ENCODE results near the gene OR5T1. TPM values are rescaled to one million over a fixed set of nuclear protein-coding genes. Genes with fewer than 3 reads are reported as not detected.

Gene OR5T1
- polyA plus RNA-seq (ENCODE audit: insufficient read length in 3 of 3): not detected

DNA sequence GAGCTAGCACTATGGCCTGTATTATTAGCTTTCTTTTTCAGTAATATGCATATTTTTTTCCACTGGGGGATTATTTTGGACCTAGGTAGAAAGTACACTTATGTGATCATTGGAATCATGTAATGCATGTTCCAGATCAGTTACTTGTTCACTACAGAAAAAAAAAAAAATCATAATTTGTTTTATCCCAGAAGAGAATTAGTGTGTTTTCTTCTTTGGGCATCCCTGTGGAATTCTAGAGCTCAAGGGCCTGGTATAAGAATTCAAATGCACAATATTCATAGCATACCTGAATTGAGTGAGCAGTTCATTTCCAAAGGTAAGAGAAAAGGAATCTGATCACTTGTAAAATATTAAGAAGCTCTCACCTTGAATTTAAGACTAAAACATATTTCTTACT lies at the start of gene OR5T1:
OR5T1 (plus strand) TSS at position 301 of the 400 bp plus-strand sequence. CDS start 1,485 bp downstream, outside the sequence.
- no peak for DNase-seq (ENCODE audit: low read depth in 3 of 3, low spot score in 2 of 3)

DNA sequence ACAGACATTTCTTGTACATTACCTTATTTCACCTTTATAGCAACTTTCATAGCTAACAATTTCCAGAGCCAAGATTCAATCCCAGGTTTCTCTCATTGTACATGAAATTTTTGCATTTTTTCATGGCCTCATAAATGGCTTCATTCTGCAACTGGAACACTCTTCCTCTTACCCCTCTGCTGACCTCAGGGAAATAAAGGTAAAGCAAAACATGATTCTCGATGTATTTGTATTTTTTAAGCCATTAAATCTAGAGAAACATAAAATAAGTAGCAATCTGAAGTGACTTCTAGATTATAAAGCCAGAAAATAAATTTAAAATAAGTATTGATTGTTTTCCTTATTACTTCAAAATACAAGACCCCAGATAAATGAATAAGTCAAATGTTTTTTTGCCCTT lies 39.8 kb upstream of the OR5T1 start, which contains the start of gene OR5T2:
OR5T2 (minus strand) TSS at position 101 of the 400 bp plus-strand sequence. CDS start 1,193 bp downstream, outside the sequence.
- no peak for DNase-seq (ENCODE audit: low read depth in 3 of 3, low spot score in 2 of 3)

DNA sequence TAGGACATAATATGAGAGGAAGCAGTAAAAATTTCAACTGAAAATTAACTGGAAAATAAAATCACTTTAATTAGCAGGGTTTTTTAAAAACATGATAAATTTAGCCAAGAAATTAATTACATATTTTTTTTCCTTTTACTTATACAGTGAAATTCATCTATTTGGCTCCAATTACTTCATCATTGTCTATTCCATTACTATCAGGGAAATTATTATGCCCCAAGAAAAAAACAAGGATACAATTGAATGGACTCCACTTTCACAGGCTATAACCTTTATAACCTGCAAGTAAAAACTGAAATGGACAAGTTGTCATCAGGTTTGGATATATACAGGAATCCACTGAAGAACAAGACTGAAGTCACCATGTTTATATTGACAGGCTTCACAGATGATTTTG lies 22.0 kb upstream of the OR5T1 start, which contains the start of gene OR5T3:
OR5T3 (plus strand) TSS at position 301 of the 400 bp plus-strand sequence; CDS start at position 301, 0 bp downstream.
- DNase-seq (ENCODE audit: low read depth in 3 of 3, low spot score in 2 of 3): no peak

DNA sequence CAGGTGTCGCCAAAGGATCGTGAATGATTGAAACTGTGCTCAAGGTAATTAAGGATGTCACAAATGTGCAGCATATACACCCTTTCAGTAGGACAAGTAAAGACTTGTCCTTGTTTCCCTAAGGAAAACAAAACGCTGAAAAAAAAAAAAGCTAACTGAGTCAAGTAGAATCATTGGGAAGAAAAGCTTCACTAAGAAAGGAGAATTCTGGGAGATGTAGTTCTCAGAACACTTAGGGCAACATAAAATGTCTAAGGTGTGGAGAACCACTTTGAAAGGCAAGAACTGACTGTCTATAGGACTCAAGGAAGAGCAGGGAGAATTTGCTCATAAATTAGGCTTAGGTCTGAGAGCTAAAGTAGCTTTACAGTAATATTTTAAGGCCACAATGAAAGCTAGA lies 2.9 kb upstream of the OR5T1 start:
- DNase-seq (ENCODE audit: low read depth in 3 of 3, low spot score in 2 of 3): no peak

DNA sequence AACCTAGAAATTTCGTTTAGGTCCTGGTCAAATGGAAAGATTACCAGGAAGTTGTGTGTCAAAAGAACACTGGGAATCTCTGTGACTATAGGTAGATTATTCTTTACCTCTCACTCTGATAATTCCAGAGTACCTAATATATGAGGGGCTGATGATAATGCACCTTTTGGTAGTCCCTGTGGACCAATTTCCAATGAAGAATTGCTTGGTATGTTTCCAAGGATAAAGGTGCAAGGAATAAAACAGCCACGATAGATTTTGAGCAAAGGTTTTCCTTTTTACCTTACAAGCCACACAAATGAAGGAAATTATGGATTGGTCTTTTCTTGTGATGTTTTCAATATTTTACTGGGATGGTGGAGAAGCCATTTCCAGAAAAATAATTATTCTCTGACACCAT lies 18.2 kb downstream of the OR5T1 start, which contains the start of gene OR8H1:
OR8H1 (minus strand) TSS at position 101 of the 400 bp plus-strand sequence. CDS start 1,192 bp downstream, outside the sequence.
- no peak for DNase-seq (ENCODE audit: low read depth in 3 of 3, low spot score in 2 of 3)

DNA sequence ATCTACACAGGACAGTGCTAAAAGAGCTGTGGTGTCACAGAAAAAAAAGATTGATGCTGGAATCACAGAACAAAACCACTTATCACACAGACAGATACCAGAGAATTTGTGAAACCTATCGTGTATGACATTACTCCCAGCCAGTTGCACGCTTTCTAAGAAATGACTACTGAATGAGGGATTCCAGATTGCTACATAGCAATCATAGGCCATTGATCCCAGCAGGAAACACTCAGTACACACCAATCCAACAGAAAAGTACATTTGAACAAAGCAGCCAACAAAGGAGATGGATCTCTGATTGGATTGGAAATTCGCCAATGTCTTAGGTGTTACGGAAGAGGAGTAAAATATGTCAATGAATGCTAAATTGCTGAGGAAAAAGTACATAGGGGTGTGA lies 22.9 kb downstream of the OR5T1 start:
- DNase-seq (ENCODE audit: low read depth in 3 of 3, low spot score in 2 of 3): no peak

DNA sequence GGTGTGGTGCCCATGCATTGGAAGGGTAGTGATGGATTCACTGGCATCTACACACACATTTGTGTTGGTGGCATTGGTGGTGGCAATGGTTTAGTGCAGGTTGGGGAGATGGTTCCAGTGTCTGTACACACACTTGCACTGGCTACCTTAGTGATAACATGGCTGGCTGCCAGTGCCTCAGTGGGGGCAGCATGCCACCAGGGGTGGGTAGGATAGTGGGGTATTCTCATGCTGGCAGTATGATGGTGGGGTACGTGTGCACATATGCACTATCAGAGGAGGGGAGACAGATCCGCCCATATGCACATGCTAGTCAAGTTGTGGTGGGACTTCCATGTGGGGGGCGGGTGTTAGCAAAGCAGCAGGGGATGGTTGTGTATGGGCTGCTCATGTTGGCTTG lies 33.9 kb downstream of the OR5T1 start:
- no peak for DNase-seq (ENCODE audit: low read depth in 3 of 3, low spot score in 2 of 3)

DNA sequence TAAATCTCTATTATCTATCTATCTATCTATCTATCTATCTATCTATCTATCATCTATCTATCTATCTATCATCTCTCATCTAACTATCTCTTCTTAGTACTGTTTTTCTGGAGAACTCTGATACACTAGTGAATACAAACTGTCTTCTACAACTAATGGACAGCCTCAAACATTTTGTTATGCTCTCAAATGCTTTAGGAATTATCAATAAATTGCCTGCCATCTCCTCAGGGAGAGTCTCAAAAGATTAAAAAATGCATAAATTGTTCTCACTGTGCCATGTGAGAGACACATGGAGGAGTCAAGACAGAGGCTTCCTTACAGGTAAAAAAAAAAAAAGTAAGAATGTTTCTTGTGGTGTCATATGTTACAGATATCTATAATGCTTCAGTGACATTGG lies 40.9 kb downstream of the OR5T1 start, which contains the start of gene OR8K3:
OR8K3 (plus strand) TSS at position 301 of the 400 bp plus-strand sequence. CDS start 3,163 bp downstream, outside the sequence.
- no peak for DNase-seq (ENCODE audit: low read depth in 3 of 3, low spot score in 2 of 3)

Other genes with a start within 250 kb of the OR5T1 start
- gene OR5AS1, start 246.5 kb upstream of the OR5T1 start, polyA plus RNA-seq (ENCODE audit: insufficient read length in 3 of 3): under 1 TPM; 0.03 to 0.04 (median 0.03) TPM
- gene OR8I2, start 180.8 kb upstream of the OR5T1 start, polyA plus RNA-seq (ENCODE audit: insufficient read length in 3 of 3): not detected
- gene OR8H2, start 170.5 kb upstream of the OR5T1 start, polyA plus RNA-seq (ENCODE audit: insufficient read length in 3 of 3): under 1 TPM in 1 of 3 donors, not detected in 2; 0.04 TPM
- gene OR8H3, start 151.8 kb upstream of the OR5T1 start, polyA plus RNA-seq (ENCODE audit: insufficient read length in 3 of 3): not detected
- not detected for gene OR8J3, start 134.0 kb upstream of the OR5T1 start, polyA plus RNA-seq (ENCODE audit: insufficient read length in 3 of 3)
- gene OR8K5, start 113.8 kb upstream of the OR5T1 start, polyA plus RNA-seq (ENCODE audit: insufficient read length in 3 of 3): not detected
- gene OR5J2, start 97.5 kb upstream of the OR5T1 start, polyA plus RNA-seq (ENCODE audit: insufficient read length in 3 of 3): not detected
- gene OR5T2, start 39.9 kb upstream of the OR5T1 start, polyA plus RNA-seq (ENCODE audit: insufficient read length in 3 of 3): not detected
- not detected for gene OR5T3, start 21.9 kb upstream of the OR5T1 start, polyA plus RNA-seq (ENCODE audit: insufficient read length in 3 of 3)
- gene OR8H1, start 18.1 kb downstream of the OR5T1 start, polyA plus RNA-seq (ENCODE audit: insufficient read length in 3 of 3): not detected
- gene OR8K3, start 41.0 kb downstream of the OR5T1 start, polyA plus RNA-seq (ENCODE audit: insufficient read length in 3 of 3): not detected
- not detected for gene OR8K1, start 71.9 kb downstream of the OR5T1 start, polyA plus RNA-seq (ENCODE audit: insufficient read length in 3 of 3)
- not detected for gene OR8J1, start 80.1 kb downstream of the OR5T1 start, polyA plus RNA-seq (ENCODE audit: insufficient read length in 3 of 3)
- gene OR8U1, start 101.5 kb downstream of the OR5T1 start, polyA plus RNA-seq (ENCODE audit: insufficient read length in 3 of 3): not detected
- not detected for gene OR5AL1, start 138.5 kb downstream of the OR5T1 start, polyA plus RNA-seq (ENCODE audit: insufficient read length in 3 of 3)
- not detected for gene OR5M3, start 199.2 kb downstream of the OR5T1 start, polyA plus RNA-seq (ENCODE audit: insufficient read length in 3 of 3)
- gene OR5M8, start 217.2 kb downstream of the OR5T1 start, polyA plus RNA-seq (ENCODE audit: insufficient read length in 3 of 3): not detected